HCT116 (cell line): ENCODE results near the gene VGF.

Source experiments
- CTCF ChIP-seq, 3 experiments: fragments of 200-600 bp in 1 of 3; sonication (generic) in 1 of 3; IDR thresholded peaks in 2 of 3; conservative IDR thresholded peaks in 1 of 3; 2 replicates each; pipeline ENCODE4 v1.5.1; 2012 to 2017; ENCODE audit warnings: low read depth in 2 of 3, low read length in 2 of 3, antibody characterized with exemption in 1 of 3, borderline replicate concordance in 1 of 3, control low read depth in 1 of 3, mild to moderate bottlenecking in 1 of 3, mixed read lengths in 1 of 3, mixed run types in 1 of 3, moderate library complexity in 1 of 3; ENCODE audit not compliant: insufficient read depth in 1 of 3
- EZH2 ChIP-seq: fragments of 200-600 bp; sonication (generic); IDR thresholded peaks from 2 replicates; pipeline ENCODE4 v1.6.1; 2017; ENCODE audit warnings: antibody characterized with exemption, mixed run types
- EZH2phosphoT487 ChIP-seq: fragments of 200-600 bp; IDR thresholded peaks from 2 replicates; pipeline ENCODE4 v1.6.1; 2018; ENCODE audit warnings: antibody characterized with exemption, borderline replicate concordance
- JUND ChIP-seq: IDR thresholded peaks from 2 replicates; pipeline ENCODE4 v1.6.1; 2012
- MAX ChIP-seq: IDR thresholded peaks from 2 replicates; pipeline ENCODE4 v1.6.1; 2012
- POLR2A ChIP-seq: IDR thresholded peaks from 2 replicates; pipeline ENCODE4 v1.7.0; 2011; ENCODE audit warnings: borderline replicate concordance; ENCODE audit not compliant: insufficient read depth, insufficient read length; ENCODE audit errors: extremely low read depth
- RAD21 ChIP-seq: IDR thresholded peaks from 2 replicates; pipeline ENCODE4 v1.6.1; 2012; ENCODE audit warnings: low read depth, mild to moderate bottlenecking
- SP1 ChIP-seq: IDR thresholded peaks from 2 replicates; pipeline ENCODE4 v1.6.1; 2012; ENCODE audit warnings: low read depth
- SRF ChIP-seq: IDR thresholded peaks from 2 replicates; pipeline ENCODE4 v1.6.1; 2012; ENCODE audit warnings: low read depth
- TCF7L2 ChIP-seq: IDR thresholded peaks from 2 replicates; pipeline ENCODE4 v1.7.0; 2011; ENCODE audit warnings: borderline replicate concordance, inconsistent platforms; ENCODE audit not compliant: insufficient read depth, insufficient read length; ENCODE audit errors: extremely low read depth
- ZNF274 ChIP-seq: fragments of 200-500 bp; sonication (Bioruptor generic); IDR thresholded peaks from 2 replicates; pipeline ENCODE4 v1.6.1; 2014; ENCODE audit warnings: mild to moderate bottlenecking, low read depth, low read length, inconsistent platforms
- TF ChIP-seq, protein P1 (sequence below): IDR thresholded peaks from 2 replicates; pipeline ENCODE4 v1.6.1; 2012; ENCODE audit warnings: low read depth

DNA sequence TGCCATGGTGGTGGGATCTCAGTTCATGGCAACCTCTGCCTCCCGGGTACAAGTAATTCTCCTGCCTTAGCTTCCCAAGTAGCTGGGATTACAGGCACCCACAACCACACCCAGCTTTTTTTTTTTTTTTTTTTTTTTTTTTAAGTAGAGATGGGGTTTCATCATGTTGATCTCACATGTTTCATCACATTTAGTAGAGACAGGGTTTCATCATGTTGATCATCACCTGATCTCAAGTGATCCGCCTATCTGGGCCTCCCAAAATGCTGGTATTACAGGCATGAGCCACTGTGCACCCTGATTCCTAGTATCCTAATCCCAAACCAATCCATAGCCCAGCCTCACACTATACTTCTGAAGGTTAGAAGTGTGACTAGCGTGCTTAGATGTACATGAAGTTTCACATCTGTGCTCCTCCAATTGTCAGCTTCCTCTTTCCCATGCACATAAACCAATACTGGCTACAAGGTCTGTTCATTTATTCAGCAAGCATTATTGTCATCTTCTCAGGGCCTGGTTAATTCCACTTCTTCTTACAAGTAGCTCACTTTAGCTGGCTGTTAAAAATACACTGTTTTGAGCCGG, 21.6 kb upstream of the VGF start:
- TF ChIP-seq POLR2A, result no peak
- no peak for TF ChIP-seq RAD21
- TF ChIP-seq JUND, result no peak
- TF ChIP-seq CTCF (IDR thresholded peaks at IDR 0.05 in 2 of 3, conservative IDR thresholded peaks at IDR 0.05 in 1 of 3; ENCODE audit: borderline replicate concordance in 1 of 3, insufficient read depth in 1 of 3, low read depth in 2 of 3, low read length in 2 of 3), result no peak
- no peak for TF ChIP-seq EZH2
- TF ChIP-seq MAX, result no peak
- TF ChIP-seq SRF, result no peak
- TF ChIP-seq TCF7L2, result no peak
- TF ChIP-seq ZNF274, result no peak
- no peak for TF ChIP-seq SP1
- TF ChIP-seq EZH2phosphoT487, result no peak
- TF ChIP-seq, protein P1, sequence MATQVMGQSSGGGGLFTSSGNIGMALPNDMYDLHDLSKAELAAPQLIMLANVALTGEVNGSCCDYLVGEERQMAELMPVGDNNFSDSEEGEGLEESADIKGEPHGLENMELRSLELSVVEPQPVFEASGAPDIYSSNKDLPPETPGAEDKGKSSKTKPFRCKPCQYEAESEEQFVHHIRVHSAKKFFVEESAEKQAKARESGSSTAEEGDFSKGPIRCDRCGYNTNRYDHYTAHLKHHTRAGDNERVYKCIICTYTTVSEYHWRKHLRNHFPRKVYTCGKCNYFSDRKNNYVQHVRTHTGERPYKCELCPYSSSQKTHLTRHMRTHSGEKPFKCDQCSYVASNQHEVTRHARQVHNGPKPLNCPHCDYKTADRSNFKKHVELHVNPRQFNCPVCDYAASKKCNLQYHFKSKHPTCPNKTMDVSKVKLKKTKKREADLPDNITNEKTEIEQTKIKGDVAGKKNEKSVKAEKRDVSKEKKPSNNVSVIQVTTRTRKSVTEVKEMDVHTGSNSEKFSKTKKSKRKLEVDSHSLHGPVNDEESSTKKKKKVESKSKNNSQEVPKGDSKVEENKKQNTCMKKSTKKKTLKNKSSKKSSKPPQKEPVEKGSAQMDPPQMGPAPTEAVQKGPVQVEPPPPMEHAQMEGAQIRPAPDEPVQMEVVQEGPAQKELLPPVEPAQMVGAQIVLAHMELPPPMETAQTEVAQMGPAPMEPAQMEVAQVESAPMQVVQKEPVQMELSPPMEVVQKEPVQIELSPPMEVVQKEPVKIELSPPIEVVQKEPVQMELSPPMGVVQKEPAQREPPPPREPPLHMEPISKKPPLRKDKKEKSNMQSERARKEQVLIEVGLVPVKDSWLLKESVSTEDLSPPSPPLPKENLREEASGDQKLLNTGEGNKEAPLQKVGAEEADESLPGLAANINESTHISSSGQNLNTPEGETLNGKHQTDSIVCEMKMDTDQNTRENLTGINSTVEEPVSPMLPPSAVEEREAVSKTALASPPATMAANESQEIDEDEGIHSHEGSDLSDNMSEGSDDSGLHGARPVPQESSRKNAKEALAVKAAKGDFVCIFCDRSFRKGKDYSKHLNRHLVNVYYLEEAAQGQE, result no peak
